ENCODE data around the gene TFAP2E.
A peak's percentile ranks its signal among the peaks of the same experiment; 100 is the strongest.

Gene TFAP2E

DNA sequence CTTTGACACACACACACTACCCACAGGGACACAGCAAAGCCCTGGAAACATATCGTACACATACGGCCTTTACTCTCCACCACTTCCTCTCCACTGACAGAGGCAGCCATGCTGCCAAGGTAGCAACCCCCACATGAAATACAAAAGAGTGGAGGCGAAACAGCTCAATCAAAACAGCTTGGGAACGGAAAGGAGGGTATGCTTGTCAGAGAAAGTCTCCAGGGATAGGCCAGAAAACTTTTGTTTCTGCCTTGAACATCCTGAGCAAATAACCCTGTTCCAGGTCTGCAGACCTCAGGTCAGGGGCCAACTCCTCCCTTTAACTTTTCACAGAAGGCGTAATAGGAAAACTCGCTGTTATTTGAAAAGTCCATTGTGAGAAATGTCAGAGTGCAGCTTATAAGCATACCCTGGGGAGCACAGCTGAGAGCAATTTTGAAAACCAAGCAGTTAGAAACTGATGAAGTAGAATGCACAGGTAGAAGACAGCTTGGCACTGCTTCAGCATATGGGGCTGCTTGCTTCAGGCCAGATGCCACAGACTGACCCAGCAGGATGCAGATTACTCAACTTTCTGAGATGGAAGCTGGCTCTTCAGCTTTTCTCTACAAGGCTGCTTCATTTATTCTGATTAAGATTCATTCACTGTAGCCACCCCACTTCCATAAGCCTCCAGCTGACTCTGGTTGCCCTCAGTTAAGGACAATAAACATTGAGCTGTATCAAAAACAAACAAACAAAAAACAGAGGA lies 33.9 kb upstream of the TFAP2E start:
- Histone ChIP-seq H3K4me3 (ENCODE audit: low read length) (no peak overlapping the region), H3K4me1 (ENCODE audit: control insufficient read depth, insufficient read depth, low read length) (peaks cover 2% of the 10 kb centered on the region; the same call in 1 of the 2 replicates), H3K36me3 (ENCODE audit: control insufficient read depth, insufficient read depth, low read length) (no peaks in the 10 kb centered on the region; the same call in 1 of the 2 replicates), H3K27ac (ENCODE audit: low read length) (no peak overlapping the region), H3K27me3 (ENCODE audit: control insufficient read depth, insufficient read depth, low read length) (no peaks in the 10 kb centered on the region), H3K9me3 (ENCODE audit: control insufficient read depth, insufficient read depth, low read length) (no peaks in the 10 kb centered on the region)
- WGBS (ENCODE audit: insufficient coverage, insufficient read length): no CpG with 5 or more reads among the region's 6 CpGs
- no peak for DNase-seq (ENCODE audit: low read depth, low spot score)

DNA sequence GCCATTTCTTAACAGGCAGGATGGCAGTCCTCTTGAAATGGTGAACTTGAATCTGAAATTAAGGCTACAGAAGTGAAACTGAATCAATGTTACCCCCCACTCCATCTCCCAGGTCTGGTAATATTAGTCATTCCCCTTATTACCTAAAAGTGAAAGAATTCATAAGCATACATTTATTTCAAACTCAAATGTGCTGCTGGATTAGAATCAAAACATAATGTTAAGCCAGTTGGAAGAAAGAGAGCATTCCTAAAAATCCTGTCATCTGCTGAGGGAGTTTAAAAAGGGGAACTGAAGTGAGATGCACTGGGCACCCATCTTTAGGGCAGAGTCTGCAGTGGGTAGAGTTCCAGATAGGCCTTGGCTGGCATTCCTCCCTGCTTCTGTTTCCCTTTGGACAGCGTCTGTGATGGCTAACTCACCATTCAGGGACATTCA lies 33.3 kb upstream of the TFAP2E start:
- H3K4me1 ChIP-seq (ENCODE audit: control insufficient read depth, insufficient read depth, low read length): peaks cover 2% of the 10 kb centered on the region; the same call in 1 of the 2 replicates
- H3K27me3 ChIP-seq (ENCODE audit: control insufficient read depth, insufficient read depth, low read length): no peaks in the 10 kb centered on the region
- WGBS (ENCODE audit: insufficient coverage, insufficient read length): no CpG with 5 or more reads among the region's 1 CpG
- no peak overlapping the region for H3K4me3 ChIP-seq (ENCODE audit: low read length)
- H3K27ac ChIP-seq (ENCODE audit: low read length): no peak overlapping the region
- no peaks in the 10 kb centered on the region; the same call in 1 of the 2 replicates for H3K36me3 ChIP-seq (ENCODE audit: control insufficient read depth, insufficient read depth, low read length)
- DNase-seq (ENCODE audit: low read depth, low spot score): no peak
- no peaks in the 10 kb centered on the region for H3K9me3 ChIP-seq (ENCODE audit: control insufficient read depth, insufficient read depth, low read length)

DNA sequence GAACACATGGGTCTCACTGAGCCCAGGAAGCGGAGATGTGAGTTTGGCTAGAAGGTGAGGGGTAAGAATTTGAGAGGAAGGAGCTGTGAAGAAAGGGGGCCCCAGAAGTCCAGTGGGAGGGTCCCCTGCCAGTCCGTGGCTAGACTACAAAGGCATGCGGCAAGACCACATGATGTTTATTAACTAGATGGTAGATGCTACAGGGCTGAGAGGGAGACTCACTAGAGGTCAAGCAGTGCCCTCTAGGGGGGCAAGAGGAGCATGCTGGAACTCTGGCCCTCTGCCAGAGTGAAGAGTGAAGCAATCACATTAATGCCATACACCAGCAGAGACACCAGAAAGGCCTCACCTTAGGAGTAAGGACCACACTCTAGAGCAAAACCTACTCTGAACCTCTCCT lies 28.1 kb upstream of the TFAP2E start:
- no CpG with 5 or more reads among the region's 3 CpGs for WGBS (ENCODE audit: insufficient coverage, insufficient read length)
- Histone ChIP-seq H3K27me3 (ENCODE audit: control insufficient read depth, insufficient read depth, low read length) (no peaks in the 10 kb centered on the region), H3K36me3 (ENCODE audit: control insufficient read depth, insufficient read depth, low read length) (no peaks in the 10 kb centered on the region; the same call in 1 of the 2 replicates), H3K9me3 (ENCODE audit: control insufficient read depth, insufficient read depth, low read length) (no peaks in the 10 kb centered on the region), H3K4me1 (ENCODE audit: control insufficient read depth, insufficient read depth, low read length) (no peaks in the 10 kb centered on the region), H3K4me3 (ENCODE audit: low read length) (no peak overlapping the region), H3K27ac (ENCODE audit: low read length) (no peak overlapping the region)
- DNase-seq (ENCODE audit: low read depth, low spot score): peak; percentile 58

DNA sequence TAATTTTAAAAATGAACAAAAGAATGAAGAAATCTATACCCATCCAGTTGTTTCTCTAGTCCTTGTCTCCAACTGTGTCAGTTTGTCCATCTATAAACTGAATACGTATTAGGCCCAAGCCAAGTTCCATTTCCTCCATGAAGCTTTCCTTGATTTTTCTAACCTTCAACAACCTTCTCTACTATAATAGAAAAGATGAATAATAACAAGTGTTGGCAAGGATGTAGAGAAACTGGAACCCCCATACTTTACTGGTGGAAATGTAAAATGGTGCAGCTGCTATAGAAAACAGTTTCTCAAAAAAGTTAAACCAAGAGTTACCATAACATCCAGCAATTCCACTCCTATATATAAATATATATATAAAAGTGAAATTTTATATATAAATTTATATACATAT lies 26.5 kb upstream of the TFAP2E start:
- no CpG with 5 or more reads among the region's 1 CpG for WGBS (ENCODE audit: insufficient coverage, insufficient read length)
- H3K36me3 ChIP-seq (ENCODE audit: control insufficient read depth, insufficient read depth, low read length): no peaks in the 10 kb centered on the region; the same call in 1 of the 2 replicates

DNA sequence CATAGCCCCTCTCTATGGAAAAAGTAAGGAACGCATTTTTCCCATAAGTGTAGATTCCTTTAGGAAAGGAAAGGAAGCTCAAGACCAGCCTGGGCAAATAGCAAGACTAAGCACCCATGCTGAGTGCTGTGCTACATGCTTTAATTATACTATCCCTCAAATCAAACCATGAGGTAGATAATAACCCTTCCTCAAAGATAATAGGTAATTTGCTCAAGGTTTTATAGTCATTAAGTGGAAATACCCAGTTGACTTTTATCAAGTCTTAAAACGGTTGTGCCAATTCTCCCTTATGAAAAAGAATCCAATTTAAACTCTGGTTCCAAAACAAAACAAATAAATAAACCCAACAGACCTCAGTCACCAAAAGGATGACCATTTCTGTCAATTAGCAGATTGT lies 19.3 kb upstream of the TFAP2E start:
- Histone ChIP-seq H3K27me3 (ENCODE audit: control insufficient read depth, insufficient read depth, low read length) (no peaks in the 10 kb centered on the region), H3K4me1 (ENCODE audit: control insufficient read depth, insufficient read depth, low read length) (peaks cover 3% of the 10 kb centered on the region; the same call in 1 of the 2 replicates), H3K27ac (ENCODE audit: low read length) (no peak overlapping the region), H3K9me3 (ENCODE audit: control insufficient read depth, insufficient read depth, low read length) (no peaks in the 10 kb centered on the region), H3K4me3 (ENCODE audit: low read length) (no peak overlapping the region), H3K36me3 (ENCODE audit: control insufficient read depth, insufficient read depth, low read length) (no peaks in the 10 kb centered on the region)
- no peak for DNase-seq (ENCODE audit: low read depth, low spot score)
- WGBS (ENCODE audit: insufficient coverage, insufficient read length): no CpG with 5 or more reads among the region's 2 CpGs

More for the DNA sequence above, 26.5 kb upstream of the TFAP2E start:
- H3K27ac ChIP-seq (ENCODE audit: low read length): no peak overlapping the region
- H3K9me3 ChIP-seq (ENCODE audit: control insufficient read depth, insufficient read depth, low read length): no peaks in the 10 kb centered on the region
- no peaks in the 10 kb centered on the region for H3K27me3 ChIP-seq (ENCODE audit: control insufficient read depth, insufficient read depth, low read length)
- H3K4me3 ChIP-seq (ENCODE audit: low read length): no peak overlapping the region
- no peaks in the 10 kb centered on the region for H3K4me1 ChIP-seq (ENCODE audit: control insufficient read depth, insufficient read depth, low read length)
- DNase-seq (ENCODE audit: low read depth, low spot score): no peak

DNA sequence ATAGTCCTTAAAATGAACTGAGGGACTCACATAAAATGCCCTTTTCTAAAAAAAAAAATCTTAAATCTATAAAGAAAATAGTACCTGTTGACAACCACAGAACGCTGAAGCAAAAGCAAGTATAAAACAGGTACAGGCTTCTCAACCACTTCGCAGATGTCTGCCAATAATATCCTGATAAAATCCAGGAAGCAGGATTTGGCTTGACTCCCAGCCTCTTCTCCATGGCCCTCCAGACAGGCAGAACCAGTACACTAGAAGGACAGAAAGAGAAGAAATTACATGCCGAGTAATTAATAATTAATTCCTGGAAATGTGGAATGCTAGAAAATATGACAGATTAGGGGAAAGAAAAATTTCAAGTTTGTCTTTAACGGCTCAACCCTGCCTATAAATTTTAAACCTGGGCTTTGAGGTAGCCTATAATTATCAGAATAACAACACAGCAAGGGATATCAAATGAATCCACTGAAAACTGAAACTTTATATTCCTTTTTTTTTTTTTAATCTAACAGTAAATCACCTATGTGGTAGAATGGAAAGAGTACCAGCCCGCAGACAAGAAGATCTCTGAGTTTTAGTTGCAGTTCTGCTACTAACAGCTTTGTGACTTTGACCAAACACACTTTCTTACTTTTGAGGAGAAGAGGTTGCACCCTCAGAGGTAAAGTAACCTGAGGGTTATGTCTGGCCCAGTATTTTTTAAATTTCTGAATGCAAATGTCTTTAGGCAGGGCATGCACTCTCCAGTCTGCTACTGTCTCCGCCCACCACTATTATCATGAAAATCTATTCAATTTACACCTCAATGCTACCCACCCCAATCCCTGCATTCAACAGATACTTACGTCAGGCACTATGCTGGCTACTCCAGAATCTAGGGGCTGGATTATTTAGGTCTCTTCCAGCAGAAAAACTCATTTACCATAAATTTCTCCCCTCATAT lies 18.6 kb upstream of the TFAP2E start:
- no peak for DNase-seq (ENCODE audit: low read depth, low spot score)
- Histone ChIP-seq H3K9me3 (ENCODE audit: control insufficient read depth, insufficient read depth, low read length) (no peaks in the 10 kb centered on the region), H3K4me1 (ENCODE audit: control insufficient read depth, insufficient read depth, low read length) (peaks cover 3% of the 10 kb centered on the region; the same call in 1 of the 2 replicates), H3K27me3 (ENCODE audit: control insufficient read depth, insufficient read depth, low read length) (no peaks in the 10 kb centered on the region), H3K36me3 (ENCODE audit: control insufficient read depth, insufficient read depth, low read length) (no peaks in the 10 kb centered on the region), H3K4me3 (ENCODE audit: low read length) (no peak overlapping the region), H3K27ac (ENCODE audit: low read length) (no peak overlapping the region)
- no CpG with 5 or more reads among the region's 7 CpGs for WGBS (ENCODE audit: insufficient coverage, insufficient read length)

DNA sequence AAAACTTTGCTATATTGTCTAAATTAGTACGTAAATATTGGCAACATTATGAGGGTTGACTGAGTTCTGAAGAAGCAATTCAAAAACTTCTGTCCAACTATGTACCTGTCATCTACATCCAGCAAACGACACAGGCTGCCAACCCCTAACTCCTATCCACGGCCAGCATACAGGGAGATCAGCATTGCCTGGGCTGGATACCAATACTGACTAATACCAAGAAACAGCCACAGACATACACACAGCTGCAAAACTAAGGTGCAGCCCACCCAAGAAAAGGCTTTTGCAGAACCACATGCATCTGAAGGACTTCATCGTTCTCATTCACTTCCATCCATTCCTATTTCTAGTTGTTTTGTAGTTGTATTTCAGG lies 17.9 kb upstream of the TFAP2E start:
- Histone ChIP-seq H3K9me3 (ENCODE audit: control insufficient read depth, insufficient read depth, low read length) (no peaks in the 10 kb centered on the region), H3K27ac (ENCODE audit: low read length) (no peak overlapping the region), H3K27me3 (ENCODE audit: control insufficient read depth, insufficient read depth, low read length) (no peaks in the 10 kb centered on the region), H3K4me3 (ENCODE audit: low read length) (no peak overlapping the region), H3K4me1 (ENCODE audit: control insufficient read depth, insufficient read depth, low read length) (peaks cover 3% of the 10 kb centered on the region; the same call in 1 of the 2 replicates), H3K36me3 (ENCODE audit: control insufficient read depth, insufficient read depth, low read length) (no peaks in the 10 kb centered on the region)
- WGBS (ENCODE audit: insufficient coverage, insufficient read length): no CpG with 5 or more reads among the region's 4 CpGs
- DNase-seq (ENCODE audit: low read depth, low spot score): no peak

DNA sequence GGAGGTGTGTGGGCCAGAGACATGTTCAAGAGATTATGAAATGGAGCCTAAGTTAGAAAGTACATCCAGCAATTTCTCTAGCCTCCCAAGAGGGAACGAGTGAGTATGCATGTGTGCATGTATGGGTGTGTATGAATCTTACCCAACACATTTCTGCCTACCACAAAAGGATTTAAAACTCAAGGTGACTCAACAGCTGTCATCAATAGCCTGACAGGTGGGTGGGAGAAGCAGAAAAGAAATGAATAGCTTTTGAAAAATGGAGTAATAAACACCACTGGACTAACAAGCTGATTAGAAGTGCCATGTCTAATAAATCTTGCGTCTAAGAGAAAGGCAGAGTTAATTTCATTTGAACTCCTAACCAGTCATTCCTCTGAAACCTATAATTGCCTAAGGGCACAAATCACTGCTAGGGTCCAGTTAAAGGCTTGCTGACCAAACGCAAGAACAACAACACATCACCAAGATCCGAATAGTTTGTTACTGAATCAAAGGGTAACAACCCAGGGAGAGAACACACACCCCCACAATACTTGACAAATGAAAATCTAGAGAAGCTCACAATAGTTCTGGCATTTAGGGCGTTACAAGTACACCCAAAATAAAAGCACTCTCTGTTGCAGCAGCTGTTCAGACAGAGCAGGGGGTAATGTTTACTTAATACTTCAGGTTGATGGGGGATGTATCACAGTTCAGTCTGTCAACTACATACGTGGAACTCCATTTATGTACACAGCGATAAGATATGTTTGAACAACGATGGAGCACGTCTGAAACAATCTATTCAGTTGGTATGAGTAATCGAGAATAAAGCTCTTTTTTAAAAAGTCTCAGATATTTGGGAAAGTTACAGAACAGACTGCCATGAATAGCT lies 17.3 kb upstream of the TFAP2E start:
- WGBS (ENCODE audit: insufficient coverage, insufficient read length): no CpG with 5 or more reads among the region's 10 CpGs
- no peak overlapping the region for H3K4me3 ChIP-seq (ENCODE audit: low read length)
- H3K36me3 ChIP-seq (ENCODE audit: control insufficient read depth, insufficient read depth, low read length): peaks cover 6% of the 10 kb centered on the region; the same call in 1 of the 2 replicates
- DNase-seq (ENCODE audit: low read depth, low spot score): no peak
- no peaks in the 10 kb centered on the region for H3K9me3 ChIP-seq (ENCODE audit: control insufficient read depth, insufficient read depth, low read length)
- H3K27me3 ChIP-seq (ENCODE audit: control insufficient read depth, insufficient read depth, low read length): no peaks in the 10 kb centered on the region
- H3K27ac ChIP-seq (ENCODE audit: low read length): no peak overlapping the region
- H3K4me1 ChIP-seq (ENCODE audit: control insufficient read depth, insufficient read depth, low read length): peaks cover 3% of the 10 kb centered on the region; the same call in 1 of the 2 replicates

DNA sequence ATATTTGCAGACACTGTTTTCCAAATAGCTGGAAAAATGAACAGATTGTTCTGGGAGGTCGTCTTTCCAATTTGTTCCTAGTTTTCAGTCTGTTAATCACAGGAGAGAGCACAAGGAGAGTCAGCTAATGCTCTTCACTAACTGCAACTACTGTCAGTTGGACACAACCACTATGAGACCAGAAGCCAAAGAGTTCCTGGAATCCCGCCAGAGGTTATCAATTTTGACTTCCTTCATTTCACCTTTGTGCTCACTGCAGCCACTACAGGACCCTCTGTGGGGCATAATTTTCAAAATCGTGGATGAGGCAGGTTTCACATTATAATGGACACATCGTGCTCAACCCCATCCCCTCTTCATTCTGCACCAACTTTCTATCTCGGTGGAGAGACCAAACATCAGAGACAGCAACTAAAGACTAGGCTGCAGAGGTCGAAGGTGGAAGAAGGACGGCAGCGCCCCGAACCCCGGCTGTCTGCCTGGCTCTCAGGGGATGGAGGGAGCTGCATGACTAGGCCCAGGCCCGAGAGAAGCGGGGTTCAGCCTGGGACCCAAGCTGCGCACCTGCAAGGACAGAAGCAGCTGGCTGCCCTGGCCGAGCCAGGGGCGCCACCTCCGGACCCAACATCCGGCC lies 16.5 kb upstream of the TFAP2E start:
- Histone ChIP-seq H3K4me3 (ENCODE audit: low read length) (peak overlapping the region; percentile 87), H3K9me3 (ENCODE audit: control insufficient read depth, insufficient read depth, low read length) (no peaks in the 10 kb centered on the region), H3K36me3 (ENCODE audit: control insufficient read depth, insufficient read depth, low read length) (peaks cover 14% of the 10 kb centered on the region), H3K27ac (ENCODE audit: low read length) (no peak overlapping the region), H3K27me3 (ENCODE audit: control insufficient read depth, insufficient read depth, low read length) (no peaks in the 10 kb centered on the region), H3K4me1 (ENCODE audit: control insufficient read depth, insufficient read depth, low read length) (peaks cover 3% of the 10 kb centered on the region; the same call in 1 of the 2 replicates)
- no CpG with 5 or more reads among the region's 17 CpGs for WGBS (ENCODE audit: insufficient coverage, insufficient read length)
- no peak for DNase-seq (ENCODE audit: low read depth, low spot score)
